Measurements from ENCODE around the gene PRKG1. TPM values are rescaled to one million over a fixed set of nuclear protein-coding genes. Genes with fewer than 3 reads are reported as not detected.

The PRKG1 gene
- polyA plus RNA-seq, 3 donors: not detected

GRCh38 chr10:51314481-51314880 is 240.2 kb downstream of the PRKG1 start:
- Mint-ChIP-seq H3K27ac (no peak overlapping the region), H3K27me3 (ENCODE audit: low read depth in 3 of 3) (no peaks in the 10 kb centered on the region), H3K4me3 (no peak overlapping the region), H3K4me1 (no peaks in the 10 kb centered on the region), H3K36me3 (no peaks in the 10 kb centered on the region), H3K9me3 (no peaks in the 10 kb centered on the region)
- H3K36me3 ChIP-seq (replicated peaks in 1 of 2; ENCODE audit: control insufficient read depth in 1 of 2, insufficient read depth in 2 of 2, low read length in 2 of 2): no peaks in the 10 kb centered on the region
- H3K4me3 ChIP-seq (replicated peaks in 1 of 3; ENCODE audit: low read depth in 2 of 3, low read length in 3 of 3): no peak overlapping the region
- no peaks in the 10 kb centered on the region for H3K27me3 ChIP-seq (ENCODE audit: control insufficient read depth in 2 of 2, insufficient read depth in 2 of 2, low read length in 2 of 2)
- H3K4me2 ChIP-seq (replicated peaks; ENCODE audit: extremely low read depth, low read length, poor library complexity, severe bottlenecking): no peak overlapping the region
- no peaks in the 10 kb centered on the region for H3K79me2 ChIP-seq (ENCODE audit: insufficient read depth, low read length)
- no peak overlapping the region for H3K9ac ChIP-seq (ENCODE audit: insufficient read depth, low read length, poor library complexity, severe bottlenecking)
- TF ChIP-seq CTCF (IDR thresholded peaks at IDR 0.05): no peak
- H4K20me1 ChIP-seq (ENCODE audit: insufficient read depth, low read length): no peaks in the 10 kb centered on the region
- H3K27ac ChIP-seq (ENCODE audit: low read depth in 1 of 2, low read length in 2 of 2): no peak overlapping the region
- no peak overlapping the region for H2AFZ ChIP-seq (ENCODE audit: insufficient read depth, low read depth, low read length, poor library complexity, severe bottlenecking)
- no peak for DNase-seq
- H3K4me1 ChIP-seq (ENCODE audit: control insufficient read depth in 1 of 2, insufficient read depth in 2 of 2, low read length in 2 of 2): no peaks in the 10 kb centered on the region
- no peaks in the 10 kb centered on the region for H3K9me3 ChIP-seq (replicated peaks in 1 of 2; ENCODE audit: control insufficient read depth in 1 of 2, insufficient read depth in 1 of 2, low read length in 2 of 2)
- intact Hi-C loops (cut with micrococcal nuclease): no loop called here
- WGBS (ENCODE audit: insufficient coverage): 83% methylated on average over 1 of the region's 1 CpG

GRCh38 chr10:51318399-51319172 is 244.3 kb downstream of the PRKG1 start:
- H3K27me3 ChIP-seq (ENCODE audit: control insufficient read depth in 2 of 2, insufficient read depth in 2 of 2, low read length in 2 of 2): no peaks in the 10 kb centered on the region
- H3K4me1 ChIP-seq (ENCODE audit: control insufficient read depth in 1 of 2, insufficient read depth in 2 of 2, low read length in 2 of 2): no peaks in the 10 kb centered on the region
- no peak overlapping the region for H3K4me3 Mint-ChIP-seq
- no peak overlapping the region for H3K4me2 ChIP-seq (replicated peaks; ENCODE audit: extremely low read depth, low read length, poor library complexity, severe bottlenecking)
- H3K9me3 Mint-ChIP-seq: peaks cover 0 to 1% (median 0%) of the 10 kb centered on the region in 7 donors
- no peaks in the 10 kb centered on the region for H3K79me2 ChIP-seq (ENCODE audit: insufficient read depth, low read length)
- no peaks in the 10 kb centered on the region for H3K36me3 ChIP-seq (replicated peaks in 1 of 2; ENCODE audit: control insufficient read depth in 1 of 2, insufficient read depth in 2 of 2, low read length in 2 of 2)
- H3K36me3 Mint-ChIP-seq: no peaks in the 10 kb centered on the region
- no peak for TF ChIP-seq CTCF (IDR thresholded peaks at IDR 0.05)
- no peak overlapping the region for H3K9ac ChIP-seq (ENCODE audit: insufficient read depth, low read length, poor library complexity, severe bottlenecking)
- DNase-seq: no peak
- no peaks in the 10 kb centered on the region for H4K20me1 ChIP-seq (ENCODE audit: insufficient read depth, low read length)
- H3K4me3 ChIP-seq (replicated peaks in 1 of 3; ENCODE audit: low read depth in 2 of 3, low read length in 3 of 3): no peak overlapping the region
- H3K27ac ChIP-seq (ENCODE audit: low read depth in 1 of 2, low read length in 2 of 2): no peak overlapping the region
- intact Hi-C loops (cut with micrococcal nuclease): no loop called here
- H3K27ac Mint-ChIP-seq: no peak overlapping the region
- H3K9me3 ChIP-seq (replicated peaks in 1 of 2; ENCODE audit: control insufficient read depth in 1 of 2, insufficient read depth in 1 of 2, low read length in 2 of 2): no peaks in the 10 kb centered on the region
- WGBS (ENCODE audit: insufficient coverage): 80% methylated on average over 1 of the region's 2 CpGs
- no peaks in the 10 kb centered on the region for H3K27me3 Mint-ChIP-seq (ENCODE audit: low read depth in 3 of 3)
- H3K4me1 Mint-ChIP-seq: no peaks in the 10 kb centered on the region
- no peak overlapping the region for H2AFZ ChIP-seq (ENCODE audit: insufficient read depth, low read depth, low read length, poor library complexity, severe bottlenecking)
